DMS53 treated with DMSO at 0.1 percent for 48 hours (cell line): ENCODE results near the gene SPEN.
"Not testable (repeated sequence)": the region's sequence is repeated elsewhere in the genome, so short reads cannot be mapped to it uniquely, and the experiment has no call there.

Experiments used
- DNase-seq: peaks from one replicate; lab custom pipeline; 2025; ENCODE audit not compliant: unreplicated experiment; lab: John Stamatoyannopoulos, UW

SPEN gene

DNA sequence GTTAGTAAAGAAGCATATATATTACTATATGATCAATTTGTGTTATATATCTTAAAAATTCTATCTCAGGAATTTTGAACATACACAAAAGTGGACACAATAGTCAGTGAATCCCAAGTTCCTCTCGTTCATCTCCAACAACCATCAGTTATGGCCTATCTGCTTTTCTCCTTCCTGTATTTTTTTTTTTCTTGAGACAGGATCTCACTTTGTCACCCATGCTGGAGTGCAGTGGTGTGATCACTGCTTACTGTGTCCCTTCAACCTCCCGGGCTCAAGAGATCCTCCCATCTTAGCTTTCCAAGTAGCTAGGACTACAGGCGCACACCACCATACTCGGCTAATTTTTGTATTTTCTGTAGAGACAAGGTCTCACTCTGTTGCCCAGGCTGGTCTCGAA lies 9.4 kb downstream of the SPEN start:
- no peak for DNase-seq

DNA sequence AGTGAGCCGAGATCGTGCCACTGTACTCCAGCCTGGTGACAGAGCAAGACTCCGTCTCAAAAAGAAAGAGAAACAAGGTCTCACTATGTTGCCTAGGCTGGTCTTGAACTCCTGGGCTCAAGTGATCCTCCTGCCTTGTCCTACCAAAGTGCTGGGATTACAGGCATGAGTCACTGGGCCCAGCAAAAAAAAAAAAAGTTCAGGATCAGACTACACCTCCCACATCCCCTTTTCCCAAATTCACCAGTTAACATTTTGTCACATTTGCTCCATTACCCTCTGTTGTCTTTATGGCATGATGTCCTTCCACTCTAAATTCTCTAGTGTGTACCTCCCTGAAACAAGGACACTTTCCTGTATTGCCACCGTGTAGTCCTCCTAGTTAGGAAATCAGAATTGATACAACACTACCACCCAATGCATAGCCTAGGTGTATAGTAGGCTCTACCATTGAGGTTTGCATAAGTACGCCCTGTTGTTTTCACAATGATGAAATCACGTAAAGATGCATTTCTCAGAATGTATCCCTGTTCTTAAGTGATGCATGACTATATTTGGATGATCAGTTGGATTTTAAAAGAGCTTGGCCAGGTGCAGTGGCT lies 10.7 kb downstream of the SPEN start:
- no peak for DNase-seq

DNA sequence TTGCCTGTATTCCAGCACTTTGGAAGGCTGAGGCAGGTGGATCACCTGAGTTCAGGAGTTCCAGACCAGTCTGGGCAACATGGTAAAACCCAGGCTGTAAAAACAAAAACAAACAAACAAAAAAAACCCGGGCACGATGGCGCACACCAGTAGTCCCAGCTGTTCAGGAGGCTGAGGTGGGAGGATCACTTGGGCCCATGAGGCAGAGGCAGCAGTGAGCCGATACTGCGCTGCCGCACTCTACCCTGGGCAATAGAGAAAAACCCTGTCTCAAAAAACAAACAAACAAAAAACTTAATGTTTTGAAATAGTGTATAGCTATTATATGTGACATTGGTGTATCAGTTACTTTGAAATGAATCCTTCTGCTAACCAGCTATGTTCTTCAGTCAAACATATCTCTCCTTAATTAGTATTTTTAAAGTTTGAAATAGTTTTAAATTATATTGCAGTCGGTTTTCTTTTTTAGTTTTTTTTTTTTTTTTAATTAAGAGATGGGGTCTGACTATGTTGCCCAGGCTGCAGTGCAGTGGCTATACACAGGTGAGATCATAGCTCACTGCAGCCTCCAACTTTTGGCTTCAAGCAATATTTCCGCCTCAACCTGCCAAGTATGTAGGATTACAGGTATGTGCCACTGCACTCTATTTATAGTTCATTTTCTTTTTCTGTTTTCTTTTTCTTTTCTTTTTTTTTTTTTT lies 11.3 kb downstream of the SPEN start:
- DNase-seq: no peak

DNA sequence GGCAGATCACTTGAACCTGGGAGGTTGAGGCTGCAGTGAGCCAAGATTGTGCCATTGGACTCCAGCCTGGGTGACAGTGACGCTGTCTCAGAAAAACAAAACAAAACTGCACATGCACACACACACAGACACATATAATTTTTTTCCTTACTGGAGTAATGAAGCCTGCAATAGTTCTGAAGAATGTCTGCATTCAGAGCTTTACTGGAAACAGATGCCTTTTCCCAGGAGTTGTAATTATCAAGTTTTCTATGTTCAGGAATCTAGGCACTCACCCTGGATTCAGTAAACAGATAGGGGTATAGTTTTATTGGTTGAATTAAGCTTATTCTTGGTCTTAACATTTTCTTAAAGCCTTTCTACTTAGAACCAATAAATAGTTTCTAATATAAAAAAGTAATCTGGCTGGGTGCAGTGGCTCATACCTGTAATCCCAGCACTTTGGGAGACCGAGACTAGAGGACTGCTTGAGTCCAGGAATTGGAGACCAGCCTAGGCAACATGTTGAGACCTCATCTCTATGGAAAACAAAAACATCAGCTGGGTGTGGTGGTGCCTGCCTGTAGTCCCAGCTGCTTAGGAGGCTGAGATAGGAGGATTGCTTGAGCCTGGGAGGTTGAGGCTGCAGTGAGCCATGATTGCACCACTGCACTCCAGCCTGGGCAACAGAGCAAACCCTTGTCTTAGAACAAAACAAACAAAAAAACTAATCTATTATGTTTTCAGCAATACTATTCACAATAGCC lies 15.8 kb downstream of the SPEN start:
- no peak for DNase-seq

DNA sequence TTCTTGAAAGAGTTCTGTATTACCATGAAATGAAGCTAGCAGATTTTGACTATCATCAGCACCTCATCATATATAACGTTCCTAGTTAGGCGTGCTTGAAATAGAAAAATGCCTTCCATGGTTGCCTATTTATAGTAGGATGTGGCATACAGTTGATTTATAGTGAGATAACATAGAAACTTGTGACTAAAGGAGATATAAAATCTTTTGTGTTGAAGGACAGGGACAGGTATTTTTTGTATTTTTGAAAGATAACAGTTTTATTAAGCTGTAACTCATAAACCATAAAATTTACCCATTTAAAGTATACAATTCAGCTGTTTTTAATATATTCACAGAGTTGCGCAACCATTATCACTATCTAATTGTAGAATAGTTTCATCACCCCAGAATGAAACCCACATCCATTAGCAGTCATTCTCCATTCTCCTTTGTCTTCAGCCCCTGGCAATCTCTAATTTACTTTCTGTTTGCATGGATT lies 19.3 kb downstream of the SPEN start:
- no peak for DNase-seq

DNA sequence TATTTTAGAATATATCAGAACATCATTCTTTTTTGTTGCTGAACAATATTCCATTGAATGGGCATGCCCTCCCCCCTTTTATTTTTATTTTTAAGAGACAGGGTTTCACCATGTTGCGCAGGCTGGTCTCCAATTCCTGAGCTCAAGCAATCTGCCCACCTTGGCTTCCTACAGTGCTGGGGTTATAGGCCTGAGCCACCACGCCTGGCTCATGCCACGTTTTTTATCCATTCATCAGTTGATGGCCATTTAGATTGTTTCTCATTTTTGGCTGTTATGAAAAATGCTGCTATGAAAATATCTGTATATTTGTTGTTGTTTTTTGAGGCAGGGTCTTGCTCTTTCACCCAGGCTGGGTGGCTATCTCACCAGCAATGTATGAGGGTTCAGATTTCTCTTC lies 19.8 kb downstream of the SPEN start:
- no peak for DNase-seq

DNA sequence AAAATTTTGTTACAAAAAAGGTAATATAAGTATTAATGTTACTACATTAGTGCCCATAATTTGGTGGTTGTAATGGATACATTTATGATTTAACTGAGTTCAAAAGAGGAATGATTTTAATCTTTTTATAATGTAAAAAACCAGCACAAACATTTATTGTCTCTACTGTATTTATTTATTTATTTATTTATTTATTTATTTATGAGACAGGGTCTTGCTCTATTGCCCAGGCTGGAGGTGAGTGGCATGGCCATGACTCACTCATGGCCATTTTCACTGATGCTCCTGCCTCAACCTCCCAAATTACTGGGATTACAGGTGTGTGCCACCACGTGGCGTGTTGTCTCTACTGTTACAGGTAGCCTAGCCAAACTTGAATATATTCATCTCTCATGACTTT lies 21.9 kb downstream of the SPEN start:
- no peak for DNase-seq

DNA sequence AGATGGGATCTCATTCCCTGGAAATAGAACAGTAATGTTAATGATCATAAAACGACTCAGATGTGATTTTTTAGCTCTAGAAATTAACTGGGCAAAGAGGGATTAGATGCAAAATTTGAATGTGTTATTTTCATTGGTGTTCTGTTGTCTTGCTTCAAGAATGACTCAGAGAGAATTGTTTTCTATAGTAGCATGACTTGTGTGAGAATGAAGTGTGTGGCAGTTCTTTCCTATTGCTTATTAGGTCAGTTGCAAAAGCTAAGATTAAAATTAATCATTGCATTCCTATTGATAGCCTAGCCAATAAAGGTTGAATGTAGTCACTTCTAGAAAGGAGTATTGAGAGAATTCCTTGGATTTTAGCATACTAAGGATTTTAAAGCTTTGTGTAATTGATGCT lies 22.9 kb downstream of the SPEN start:
- no peak for DNase-seq

DNA sequence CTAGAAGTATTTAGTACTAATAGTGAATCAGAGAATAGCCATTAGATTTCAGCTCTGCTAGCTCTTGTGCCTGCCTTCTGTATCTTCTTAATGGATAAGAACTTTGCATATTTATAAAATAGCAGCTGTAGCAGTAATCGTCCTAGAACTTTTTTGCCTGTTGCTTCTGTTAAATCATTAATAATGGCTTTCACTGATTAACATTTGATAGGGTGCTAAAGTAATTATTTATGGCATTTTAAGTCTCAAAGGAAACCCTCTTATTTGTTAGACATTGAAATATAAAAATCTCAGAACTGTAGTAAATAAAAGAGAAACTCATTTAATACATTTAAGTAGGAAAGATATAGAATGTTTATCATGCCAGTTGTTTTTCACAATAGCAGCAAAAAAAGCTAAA lies 27.0 kb downstream of the SPEN start:
- no peak for DNase-seq

DNA sequence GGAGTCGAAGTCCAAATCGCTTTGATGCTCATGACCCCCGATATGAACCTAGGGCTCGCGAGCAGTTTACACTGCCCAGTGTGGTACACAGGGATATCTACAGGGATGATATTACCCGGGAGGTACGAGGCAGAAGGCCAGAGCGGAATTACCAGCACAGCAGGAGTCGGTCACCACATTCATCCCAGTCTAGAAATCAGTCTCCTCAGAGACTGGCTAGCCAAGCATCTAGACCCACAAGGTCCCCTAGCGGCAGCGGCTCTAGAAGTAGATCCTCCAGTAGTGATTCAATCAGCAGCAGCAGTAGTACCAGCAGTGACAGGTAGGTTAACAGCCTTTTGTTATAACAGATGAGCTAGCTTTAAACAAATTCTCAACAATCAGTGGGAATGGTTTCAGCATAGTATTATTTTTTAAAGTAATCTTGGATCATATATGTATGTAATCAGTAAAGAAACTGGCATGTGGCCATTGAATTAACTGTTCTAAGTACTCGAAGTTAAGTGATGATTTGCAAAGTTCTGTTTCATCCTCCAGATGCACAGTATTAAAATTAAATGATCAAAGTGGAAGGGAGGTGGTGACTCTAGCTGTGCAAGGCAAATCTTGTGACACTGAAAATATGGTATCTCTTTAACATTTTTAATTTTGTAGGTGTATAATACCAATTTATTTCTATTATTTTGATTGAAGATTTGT lies 29.0 kb downstream of the SPEN start:
- no peak for DNase-seq

DNA sequence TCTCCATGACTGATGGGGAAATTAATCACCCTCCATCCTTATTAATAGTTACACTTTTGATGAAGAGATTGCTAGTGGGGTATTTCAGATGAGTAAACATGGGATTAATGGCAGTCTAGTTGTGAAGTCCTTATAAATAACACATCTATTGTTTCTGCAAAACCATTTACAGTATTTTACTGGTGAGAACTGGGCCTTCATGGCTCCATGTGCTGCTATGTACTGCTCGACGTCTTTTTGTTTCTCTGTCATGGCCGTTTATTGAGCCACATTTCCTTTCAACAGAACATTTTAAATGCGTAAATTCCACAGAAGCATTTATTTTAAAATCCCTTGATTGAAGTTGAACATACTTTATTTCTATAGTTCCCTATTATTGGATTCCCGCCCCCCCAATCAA lies 34.5 kb downstream of the SPEN start:
- DNase-seq: no peak

DNA sequence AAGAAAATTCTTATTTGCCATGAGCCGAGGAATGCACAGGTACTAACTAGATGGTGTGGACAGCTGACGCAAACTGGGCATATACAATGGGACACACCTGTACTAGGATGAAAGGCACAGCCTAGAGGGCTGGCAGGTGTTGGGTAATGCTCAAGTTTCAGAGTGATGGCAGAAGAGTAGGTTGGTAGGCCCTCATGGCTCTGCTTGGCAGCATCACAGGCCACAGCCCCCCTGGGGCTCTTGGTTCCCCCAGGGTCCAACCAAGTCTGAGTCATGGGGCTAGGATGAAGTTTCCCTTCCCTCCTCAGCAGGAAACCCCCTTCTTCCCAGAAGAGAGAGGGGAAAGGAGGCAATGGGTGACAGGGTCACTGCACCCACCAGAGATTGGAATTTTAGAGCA lies 35.2 kb downstream of the SPEN start:
- DNase-seq: no peak

DNA sequence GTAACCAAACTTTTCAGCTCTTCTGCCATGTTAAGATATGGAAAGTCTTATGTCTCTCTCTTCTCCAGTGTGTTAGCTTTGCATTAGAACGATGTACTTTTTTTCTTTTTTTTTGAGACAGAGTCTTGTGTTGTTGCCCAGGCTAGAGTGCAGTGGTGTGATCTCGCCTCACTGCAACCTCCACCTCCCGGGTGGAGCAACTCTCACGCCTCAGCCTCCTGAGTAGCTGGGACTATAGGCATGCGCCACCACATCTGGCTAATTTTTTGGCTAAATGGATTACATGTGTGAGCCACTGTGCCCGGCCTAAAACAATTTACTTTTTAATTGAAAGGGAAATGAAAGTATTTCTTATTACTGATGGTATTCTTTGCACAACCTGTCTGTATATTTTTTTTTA lies 35.8 kb downstream of the SPEN start:
- no peak for DNase-seq

DNA sequence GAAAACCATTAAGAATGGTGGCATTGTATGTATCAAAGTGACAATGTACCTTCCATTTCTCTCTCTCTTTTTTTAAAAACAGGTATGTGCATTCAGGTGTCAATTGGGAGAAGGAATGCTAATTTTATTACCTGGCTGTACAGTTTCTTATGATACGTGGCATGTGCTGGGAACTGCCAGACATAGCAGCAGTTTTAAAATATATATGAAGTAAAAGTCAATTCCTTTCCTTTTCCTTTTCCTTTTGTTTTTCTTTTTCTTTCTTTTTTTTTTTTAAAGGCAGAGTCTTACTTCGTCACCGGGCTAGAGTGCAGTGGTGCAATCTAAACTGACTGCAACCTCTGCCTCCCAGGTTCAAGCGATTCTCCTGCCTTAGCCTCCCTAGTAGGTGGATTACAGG lies 37.0 kb downstream of the SPEN start:
- no peak for DNase-seq

DNA sequence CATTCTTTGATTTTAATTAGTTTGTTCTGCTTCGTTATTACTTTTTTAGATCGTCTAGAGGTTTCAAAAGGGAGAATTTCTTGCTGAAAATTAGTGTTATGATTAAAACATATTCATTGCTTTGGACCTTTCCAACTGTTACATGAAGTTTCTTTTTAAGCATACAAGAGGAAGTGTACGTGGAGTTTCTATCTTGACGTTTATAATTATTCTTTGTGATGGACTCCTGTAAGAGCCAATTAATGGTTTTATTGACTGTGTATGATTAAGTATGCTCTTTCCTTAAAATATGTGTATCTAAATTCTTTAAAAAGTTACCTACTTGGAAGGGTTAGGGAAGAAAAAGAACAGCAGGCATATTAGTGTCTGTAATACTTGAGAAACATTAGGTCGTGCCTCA lies 37.8 kb downstream of the SPEN start:
- DNase-seq: no peak

DNA sequence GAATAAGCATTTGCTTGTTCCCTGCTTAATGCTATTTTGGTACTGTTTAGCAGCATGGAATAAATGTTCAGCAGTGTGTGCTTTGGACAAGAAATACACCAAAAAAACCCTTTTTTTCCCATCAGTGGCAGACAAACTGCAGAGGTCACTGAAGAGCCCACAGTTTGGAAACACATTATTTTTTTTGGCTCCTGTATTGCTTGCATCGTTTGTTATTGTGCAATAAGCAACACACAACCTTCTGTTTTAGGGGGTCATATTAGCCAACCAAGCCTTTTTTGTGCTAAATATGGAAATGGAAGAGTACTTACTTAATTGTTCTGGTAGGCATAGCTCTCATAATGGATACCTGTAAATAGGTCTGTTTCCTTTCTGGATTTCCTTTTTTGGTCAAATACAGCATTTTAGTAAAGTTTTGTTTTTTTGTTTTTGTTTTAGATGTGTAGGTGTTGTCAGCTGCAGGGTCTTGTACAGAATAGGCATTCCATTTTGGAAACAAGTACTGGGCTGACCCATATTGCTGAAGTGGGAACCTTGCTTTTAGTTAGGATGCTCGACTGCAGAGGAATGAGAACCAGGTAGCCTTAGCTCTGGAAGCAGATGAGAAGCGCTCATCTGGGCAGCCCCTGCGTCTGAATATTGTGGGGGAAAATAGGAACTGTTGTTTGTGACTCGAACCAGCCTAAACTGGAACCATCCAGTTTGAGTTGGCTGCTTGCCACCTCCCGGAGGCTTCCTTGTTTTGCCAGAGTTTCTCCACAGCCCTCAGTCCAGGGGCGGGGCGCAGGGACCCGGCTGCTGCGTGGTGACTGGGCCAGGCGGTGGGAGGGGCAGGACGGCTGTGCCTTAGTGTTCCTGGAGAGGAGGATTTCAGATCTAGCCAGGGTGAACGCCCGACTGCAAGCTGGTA lies 38.4 kb downstream of the SPEN start:
- DNase-seq: peak; percentile 80

DNA sequence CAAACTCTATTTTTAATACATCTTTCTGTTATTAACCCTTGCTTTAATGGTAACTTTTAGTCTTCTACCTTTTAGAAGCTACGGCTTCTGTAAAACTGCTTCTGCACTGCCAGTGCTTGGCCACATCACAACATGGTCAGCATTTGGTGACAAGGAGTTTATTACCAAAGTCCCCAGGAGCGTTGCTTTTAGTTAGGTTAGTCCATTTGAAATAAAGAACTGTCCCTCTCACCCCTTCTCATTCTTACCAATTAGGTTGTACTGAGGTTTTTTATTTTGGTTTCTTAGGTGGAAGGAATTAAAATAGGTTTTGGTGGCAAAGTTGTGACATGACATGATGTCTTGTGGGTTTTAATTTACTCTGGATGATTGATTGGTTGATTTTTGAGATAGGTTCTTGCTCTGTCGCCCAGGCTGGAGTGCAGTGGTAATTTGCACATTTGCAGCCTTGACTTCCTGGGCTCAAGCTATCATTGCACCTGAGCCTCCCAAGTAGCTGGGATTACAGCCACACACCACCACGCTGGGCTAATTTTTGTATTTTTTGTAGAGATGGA lies 39.2 kb downstream of the SPEN start:
- DNase-seq: no peak

DNA sequence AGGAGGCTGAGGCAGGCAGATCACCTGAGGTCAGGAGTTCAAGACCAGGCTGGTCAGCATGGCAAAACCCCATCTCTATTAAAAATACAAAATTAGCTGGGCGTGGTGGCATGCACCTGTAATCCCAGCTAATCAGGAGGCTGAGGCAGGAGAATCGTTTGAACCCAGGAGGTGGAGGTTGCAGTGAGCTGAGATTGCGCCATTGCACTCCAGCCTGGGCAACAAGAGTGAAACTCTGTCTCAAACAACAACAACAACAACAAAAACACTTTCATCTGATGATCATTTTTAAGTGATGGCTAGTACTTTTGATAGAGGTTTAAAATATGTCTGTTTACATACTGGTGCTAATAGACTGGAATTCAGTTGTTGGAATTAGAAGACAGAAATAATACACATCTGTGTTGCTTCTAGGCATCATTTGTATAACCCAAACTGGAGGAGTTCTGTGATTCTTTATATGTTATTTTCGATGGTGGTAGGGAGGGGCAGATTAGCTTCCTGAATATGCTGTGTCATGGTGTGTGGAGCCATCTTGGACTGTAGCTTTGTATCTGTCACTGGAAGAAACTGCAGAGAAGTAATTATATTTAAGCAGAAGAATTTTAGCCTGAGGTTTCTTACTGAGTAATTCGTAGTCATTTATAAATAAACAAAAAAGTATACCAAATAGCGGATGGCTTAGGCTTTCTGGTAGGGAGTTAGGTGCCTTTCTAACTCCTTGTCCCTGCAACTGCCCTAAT lies 45.5 kb downstream of the SPEN start:
- not testable (repeated sequence) for DNase-seq

DNA sequence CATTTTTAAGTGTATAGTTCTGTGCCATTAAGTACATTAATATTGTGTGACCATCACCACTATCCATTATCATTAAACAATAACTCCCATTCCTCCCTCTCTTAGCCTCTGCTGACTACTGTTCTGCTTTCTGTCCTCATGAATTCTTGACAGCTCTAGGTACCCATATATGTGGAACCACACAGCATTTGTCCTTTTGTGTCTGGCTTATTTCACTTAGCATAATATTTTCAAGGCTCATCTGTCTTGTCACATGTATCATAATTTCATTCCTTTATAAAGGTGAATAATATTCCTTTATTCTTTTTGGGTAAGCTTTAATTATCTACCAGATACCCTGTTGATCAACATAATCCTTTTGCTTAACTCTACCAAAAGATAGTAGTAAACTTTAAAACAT lies 47.7 kb downstream of the SPEN start:
- DNase-seq: no peak
